NK-92 (cell line): Measurements from ENCODE around the gene ATF6B.
"Not testable (repeated sequence)": the region's sequence is repeated elsewhere in the genome, so short reads cannot be mapped to it uniquely, and the experiment has no call there.

Source experiments
- DNase-seq: peaks from one replicate; lab custom pipeline; 2025; ENCODE audit not compliant: unreplicated experiment; lab: John Stamatoyannopoulos, UW

Gene ATF6B

DNA sequence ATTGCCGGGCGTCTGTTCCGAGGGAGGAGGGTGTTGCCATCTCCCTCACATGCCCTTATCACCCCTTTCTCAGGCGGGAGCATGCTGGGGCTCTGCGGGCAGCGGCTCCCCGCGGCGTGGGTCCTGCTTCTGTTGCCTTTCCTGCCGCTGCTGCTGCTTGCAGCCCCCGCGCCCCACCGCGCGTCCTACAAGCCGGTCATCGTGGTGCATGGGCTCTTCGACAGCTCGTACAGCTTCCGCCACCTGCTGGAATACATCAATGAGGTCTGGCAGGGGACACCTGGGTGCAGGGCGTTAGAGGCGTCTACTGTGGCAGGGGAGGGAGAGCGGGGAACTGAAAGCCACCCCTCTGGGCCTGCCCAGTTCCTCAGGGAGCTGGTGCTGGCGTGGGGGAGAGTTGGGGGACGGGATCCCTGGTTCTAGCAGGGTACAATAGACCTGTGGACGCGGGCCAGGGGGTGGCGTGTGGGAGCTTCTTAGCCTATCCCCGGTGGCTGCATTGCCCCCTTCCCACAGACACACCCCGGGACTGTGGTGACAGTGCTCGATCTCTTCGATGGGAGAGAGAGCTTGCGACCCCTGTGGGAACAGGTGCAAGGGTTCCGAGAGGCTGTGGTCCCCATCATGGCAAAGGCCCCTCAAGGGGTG, 26.6 kb upstream of the ATF6B start:
- no peak for DNase-seq

DNA sequence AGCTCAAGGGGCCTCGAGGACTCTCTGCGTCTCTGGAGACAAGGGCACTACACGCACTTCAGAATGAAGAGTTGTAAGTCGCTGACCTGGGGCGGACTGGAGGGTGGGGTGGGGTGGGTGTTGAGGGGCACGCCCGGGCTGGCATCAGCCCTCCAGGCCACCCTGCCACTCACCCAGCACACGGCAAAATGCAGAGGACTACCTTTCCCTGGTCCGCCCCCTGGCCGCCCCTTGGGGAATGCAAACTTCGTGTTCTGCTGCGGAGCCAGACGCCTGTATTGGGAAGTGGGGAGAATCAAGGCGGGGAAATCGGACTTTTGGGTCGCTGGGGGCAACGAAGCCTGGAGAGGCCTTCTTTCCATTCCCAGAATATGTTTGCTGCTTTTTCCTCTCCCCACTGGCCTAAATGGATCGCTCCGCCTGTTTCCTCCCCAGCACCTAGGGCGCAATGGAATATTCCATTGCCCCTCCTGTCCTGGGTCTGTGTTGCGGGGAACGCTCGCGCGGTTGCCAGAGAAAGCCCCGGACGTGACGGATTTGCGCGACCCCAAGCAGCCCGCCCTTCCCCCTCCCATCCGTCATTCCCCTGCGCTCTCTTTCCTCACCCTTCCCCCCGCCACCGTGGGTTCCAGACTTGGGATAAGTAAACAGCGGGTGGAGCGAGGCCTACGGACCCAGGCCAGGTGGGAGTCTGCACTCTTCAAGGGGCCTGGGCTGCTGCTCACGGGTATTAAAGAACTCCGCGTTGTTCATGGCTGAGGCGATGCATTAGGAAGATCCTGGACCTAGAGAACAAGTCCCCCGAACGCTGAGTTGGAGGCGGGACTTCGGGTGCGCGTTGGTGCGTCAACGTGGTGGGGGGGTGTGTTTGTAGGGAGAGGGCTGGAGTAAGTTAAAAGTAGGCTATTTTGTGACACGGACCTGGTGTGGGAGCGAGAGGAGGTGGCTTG, 25.8 kb upstream of the ATF6B start, which contains the start of gene PPT2:
TSS of gene PPT2 (plus strand) at position 578 of the 950 bp plus-strand sequence. CDS start 454 bp downstream, outside the sequence.
- DNase-seq: no peak

DNA sequence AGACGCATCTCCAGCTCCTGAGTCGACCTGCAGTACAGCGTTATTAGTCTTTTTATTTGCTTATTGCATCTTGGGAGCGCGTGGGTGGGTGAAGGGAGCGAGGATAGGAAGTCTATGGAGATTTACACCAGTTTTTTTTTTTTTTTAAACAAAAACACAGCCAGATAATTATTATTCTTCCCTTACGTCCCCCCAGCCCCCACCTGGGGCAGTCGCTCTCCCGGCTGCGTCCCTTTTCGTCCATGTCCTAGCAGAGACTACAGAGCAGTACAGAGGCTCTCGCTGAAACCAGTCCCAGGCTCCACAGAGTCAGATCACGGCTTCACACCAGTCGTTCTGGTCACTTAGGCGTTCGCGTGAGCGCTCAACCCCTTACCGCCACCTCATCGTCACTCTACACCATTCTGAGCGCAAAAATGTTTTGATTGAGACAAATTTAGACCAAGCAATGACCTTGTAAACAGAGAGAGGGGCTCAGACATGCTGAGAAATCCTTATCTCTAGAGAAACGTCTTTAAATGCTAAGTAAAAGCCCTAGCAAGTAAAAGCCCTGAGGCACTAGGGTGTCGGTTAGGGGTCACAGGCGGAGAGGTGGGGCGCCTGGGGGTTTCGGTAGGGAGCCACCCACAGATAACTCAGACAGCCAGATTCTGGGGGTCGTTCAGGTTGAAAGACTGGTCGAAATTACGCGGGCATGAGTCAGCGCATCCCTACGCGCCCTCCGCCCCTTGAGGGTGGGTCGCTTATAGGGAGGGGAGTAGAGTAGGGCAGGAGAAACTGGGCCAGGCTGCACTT, 24.9 kb upstream of the ATF6B start:
- no peak for DNase-seq

DNA sequence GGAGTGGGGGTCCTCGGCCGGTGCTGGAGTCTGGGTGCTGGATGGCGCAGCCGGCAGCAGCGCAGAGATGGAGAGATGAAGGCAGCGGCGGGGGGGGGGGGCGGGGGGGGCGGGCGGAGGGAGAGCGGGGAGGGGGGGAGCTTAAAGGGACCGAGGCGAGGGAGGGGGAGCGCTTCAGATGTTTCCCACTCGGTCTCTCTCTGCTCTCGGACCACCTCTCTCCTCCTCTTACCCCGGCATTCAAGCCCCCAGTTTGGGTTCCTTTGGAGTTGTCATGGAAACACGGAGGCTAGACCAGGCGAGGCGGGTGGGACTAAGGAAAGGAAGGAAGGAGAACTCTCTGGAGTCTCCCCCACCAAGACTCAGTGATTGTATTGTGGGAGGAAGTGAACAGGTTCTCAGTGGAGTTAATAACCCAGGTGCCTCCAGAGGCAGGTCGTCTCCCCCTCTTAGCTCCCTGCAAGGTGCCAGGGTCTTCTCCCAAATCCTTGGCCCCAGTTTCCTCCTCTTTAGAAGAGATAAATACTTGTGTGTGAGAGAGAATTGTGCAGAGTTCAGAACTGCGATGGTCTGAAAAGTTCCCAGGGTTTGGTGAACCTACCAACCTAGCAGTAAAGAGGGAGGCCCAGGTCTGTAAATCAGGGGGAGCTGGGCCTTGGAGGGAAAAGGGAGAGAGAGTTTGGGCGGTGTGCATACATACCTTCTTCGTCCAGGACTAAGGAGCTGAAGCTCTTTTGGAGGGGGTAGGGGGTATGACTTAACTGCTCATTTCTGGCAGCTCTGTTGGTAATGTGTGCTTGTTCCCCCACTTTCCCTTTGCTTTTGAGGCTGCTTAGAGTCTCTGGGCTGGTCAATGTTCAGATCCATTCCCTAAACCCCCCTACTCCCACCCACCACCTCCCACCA, 24.1 kb upstream of the ATF6B start, which contains the start of gene PRRT1:
TSS of gene PRRT1 (minus strand) at position 77 of the 906 bp plus-strand sequence. CDS start 112 bp downstream, outside the sequence.
- no peak for DNase-seq

DNA sequence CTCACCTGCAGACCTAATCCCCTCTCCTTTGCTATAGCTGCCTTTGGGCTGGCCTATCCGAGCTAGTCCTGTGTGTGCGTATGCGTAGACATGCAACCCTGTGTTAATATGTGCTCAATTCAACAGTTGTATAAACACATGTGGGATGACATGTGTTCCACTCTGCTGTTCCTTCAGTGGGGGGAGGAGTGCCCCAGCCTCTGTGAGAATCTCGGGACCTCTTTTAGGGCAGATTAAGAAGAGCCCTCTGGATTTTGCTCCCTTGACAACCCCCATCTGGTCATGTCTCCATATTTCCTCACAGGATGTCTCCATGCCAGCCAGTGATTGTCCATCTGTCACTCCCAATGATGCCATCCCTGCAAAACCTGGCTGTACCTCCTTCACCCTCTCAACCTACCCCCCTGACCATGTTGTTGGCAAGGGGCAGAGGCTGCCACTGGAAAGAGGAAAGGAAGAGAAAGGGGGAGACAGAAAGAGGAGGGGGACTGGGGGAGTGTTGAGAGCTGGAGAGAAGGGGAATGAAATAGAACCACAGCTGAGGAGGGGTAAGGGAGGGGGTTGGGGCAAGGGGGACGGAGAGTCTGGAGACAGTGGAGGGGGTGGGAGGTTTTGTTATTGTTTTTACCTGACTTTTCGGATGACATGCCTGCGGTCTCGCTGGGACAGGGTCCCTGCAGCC, 23.3 kb upstream of the ATF6B start:
- DNase-seq: no peak

DNA sequence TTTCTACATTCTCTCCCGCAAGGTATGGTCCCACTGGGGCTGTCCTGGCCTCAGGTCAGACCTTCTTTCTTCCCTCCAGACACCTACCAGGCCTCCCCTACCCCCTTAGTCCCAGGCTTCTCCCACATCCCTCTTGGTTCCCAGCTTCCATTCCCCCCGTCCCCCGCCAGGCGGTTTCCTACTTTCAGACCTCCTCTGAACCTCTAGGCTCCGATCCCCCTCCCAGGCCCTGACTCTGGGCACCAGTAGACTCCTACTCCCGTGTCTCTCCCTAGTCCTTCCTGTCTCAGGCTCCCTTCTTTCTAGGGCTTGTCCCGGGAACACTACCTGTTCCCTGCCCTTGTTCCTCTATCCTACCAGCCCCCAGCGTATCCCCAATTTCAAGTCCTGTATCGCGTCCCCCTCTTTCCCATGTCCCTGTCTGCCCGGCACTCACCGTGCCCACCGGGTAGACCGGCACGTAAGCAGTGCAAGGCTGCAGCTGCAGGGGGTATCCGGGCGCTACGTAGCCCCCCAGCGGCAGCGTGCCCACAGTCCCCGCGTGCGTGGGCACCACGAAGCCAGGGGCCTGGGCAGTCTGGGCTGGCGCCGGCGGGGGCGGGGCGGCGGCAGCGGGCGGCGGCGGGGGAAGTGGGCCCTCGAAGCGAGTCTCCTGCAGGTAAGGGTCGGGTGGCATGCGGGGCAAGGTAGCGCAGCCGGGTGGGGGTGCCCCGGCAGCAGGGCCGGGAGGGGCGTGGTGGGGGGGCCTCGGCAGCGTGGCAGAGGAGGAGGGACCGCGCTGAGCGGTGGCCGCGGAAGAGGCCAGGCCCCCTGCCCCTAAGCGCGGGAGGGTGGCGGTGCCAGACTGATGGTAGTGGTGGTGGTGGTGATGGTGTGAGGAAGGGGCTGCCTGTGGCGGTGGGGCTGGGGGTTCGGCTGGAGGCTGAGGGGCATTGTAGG, 22.2 kb upstream of the ATF6B start:
- no peak for DNase-seq

DNA sequence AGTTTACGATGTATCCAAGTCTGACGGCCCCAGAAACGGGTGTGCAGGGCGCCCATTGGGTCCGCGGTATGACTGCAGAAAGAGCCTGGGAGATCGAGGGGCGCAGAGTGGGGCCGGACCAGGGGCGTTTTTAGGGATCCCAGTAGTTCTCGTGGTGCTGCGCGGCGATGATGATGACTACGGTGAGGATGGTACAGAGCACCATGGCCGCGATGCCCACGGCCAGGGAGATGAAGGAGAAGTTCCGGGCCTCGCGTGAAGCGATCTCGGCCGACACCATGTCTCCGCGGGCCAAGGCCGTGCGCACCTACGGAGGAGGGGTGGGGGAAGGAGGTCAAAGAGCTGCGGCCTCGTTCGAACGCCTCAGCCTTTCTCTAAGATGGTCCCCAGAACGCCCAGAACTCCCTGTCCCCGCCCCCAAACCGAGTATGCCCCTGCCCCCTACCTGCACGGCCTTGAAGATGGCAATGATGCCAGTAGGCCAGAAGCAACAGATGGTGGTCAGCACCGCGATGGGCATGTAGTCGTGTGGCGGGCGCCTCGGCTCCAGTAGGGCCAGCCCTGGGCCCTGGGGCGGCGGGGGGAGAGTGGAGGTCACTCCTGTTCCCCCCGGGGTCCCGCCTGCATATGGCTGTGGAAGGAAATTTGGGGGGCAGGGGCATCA, 21.2 kb upstream of the ATF6B start:
- DNase-seq: no peak

DNA sequence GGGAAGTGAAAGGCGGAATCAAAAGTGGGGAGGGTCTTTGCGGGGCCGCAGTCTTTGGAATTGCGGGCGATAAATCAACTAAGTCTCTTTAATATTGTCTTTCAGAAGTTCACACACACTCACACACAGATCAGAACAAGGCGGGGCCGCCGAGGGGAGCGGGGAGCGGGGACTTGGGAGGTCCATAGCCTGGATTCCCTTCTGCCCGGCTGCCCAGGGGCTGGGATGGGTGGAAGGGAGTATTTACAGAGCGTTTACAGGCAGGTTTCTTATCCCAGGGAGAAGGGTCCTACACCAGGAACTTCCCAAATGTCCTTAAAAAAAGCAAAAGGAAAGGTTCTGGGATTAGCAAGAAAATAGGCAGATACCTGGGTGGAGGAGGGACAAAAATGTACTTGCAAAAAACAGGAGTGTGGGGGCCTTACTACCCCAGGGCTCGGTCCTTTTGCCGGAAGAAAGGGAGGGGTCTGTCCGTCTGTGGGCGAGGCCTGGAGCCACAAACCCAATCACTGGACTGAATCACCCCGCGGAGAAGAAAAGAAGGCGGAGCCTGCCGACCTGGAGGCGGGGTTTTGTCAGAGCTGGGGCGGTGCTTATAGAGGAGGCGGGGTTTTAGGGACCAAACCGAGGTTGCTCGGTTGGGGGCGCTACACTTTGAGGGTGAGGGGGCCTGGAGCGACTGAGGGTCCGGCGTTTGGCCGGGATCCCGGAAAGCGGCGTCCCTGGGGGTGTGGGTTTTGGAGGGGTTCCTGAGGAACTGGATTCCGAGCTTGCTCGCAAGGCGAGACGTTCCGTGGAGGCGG, 20.4 kb upstream of the ATF6B start:
- no peak for DNase-seq

DNA sequence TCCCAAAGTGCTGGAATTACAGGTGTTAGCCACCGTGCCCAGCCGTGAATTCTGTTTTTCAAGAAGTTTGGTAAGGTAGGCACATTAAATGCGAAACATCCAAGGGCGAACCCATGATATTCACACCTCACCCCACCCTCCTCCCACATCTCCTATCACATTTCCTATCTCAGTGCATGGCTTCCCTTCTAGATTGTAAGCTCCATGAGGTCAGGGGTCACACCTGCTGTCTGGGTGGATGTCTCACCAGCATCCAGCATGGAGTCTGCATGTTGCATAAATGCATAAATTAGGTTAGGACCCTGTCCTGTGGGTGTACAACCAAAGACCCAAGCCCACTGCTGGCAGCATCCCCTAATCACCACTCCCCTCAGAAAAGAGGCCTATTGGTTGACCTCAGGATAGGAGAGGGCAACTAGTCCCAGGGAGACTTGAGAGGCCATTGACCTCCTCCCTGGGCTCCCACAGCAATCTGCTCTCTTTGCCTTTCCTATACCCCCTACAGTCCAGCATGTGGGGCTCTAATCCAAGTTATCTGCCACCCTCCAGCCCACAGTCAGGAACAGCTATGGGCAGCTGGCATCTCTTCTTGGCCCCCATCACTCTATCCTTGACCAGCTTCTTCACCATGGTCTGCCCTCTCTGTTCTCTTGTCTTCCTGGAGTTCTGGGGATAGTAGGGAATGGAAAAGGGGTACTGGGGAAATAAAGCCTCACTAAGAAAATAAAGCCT, 19.5 kb upstream of the ATF6B start:
- no peak for DNase-seq

DNA sequence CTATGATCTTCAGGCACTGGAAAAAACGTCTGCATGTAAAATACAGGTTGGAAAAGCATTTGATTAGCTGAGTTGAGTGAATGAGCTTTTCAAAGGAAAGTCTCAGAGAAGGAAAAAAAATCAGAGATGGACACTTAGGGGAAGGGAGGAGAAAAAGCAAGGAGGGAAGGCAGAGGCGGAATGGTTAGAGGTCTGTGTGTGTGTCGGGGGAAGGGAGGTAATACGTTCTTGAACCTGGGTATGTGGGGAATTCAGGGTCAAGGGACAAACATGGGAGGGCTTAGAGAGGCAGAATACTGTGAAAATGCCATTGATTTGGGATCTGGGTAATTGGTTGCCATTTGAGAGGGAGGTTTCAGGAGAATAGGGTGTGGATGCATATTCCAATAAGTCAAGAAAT, 18.6 kb upstream of the ATF6B start:
- no peak for DNase-seq

DNA sequence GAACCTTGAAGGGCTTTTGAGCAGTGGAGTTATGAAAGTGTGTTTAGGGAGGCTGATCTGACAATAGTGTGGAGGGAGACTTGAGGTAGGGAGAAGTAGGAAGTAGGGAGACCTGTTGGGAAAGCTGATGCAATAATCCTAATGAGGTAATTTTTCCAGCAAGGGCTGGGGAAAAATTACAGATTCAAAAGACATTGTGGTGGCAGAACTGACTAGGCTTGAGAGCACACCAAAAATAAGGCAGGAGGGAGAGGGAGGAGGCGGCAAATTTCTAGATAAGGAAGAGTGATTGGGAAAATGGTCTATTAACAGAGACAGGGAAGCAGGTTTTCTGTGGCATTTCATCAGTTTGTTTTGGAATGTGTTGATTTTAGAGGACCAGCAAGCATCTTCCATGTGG, 18.2 kb upstream of the ATF6B start:
- no peak for DNase-seq

DNA sequence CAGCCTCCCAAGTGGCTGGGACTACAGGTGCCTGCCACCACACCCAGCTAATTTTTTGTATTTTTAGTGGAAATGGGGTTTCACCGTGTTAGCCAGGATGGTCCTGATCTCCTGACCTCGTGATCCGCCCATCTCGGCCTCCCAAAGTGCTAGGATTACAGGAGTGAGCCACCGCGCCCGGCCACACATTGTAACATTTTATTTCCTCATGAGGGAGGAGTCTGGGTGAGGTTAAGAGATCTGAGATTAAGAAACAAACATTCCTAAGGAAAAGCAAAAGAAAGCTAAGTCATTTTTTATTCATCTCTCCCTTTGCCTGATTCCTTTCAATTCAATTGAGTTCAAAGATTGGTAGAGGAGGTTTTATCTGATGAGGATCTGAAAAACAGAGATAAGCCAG, 16.2 kb upstream of the ATF6B start:
- DNase-seq: not testable (repeated sequence)

DNA sequence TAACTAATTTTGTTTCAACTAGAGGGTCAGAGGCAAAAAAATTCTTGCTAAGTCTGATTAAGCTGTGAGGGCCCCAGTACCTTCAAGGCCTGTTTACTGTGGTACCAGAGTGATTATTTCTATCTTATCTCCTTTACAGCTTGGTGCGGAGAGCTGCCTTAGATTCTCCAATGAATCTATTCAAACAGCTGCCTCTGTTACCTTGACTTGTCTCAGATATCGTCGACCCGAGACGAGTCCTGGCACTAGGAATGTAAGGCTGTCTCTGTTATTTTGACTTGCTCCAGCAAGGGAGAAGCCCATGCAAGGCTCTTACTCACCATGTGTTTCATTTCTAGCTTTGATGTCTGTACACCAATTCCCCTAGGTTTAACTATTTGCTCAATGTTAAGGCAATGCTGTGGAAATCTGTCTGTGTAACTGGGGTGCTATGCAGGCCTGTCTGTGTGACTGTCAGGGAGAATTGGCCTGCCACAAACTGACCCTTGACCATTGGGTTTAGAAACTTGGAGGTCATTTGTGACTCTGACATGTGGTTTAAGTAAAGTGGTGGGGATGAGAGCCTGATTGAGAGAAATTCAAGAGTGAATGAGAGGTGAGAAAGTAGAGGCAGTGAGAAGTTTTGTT, 12.5 kb upstream of the ATF6B start:
- no peak for DNase-seq

DNA sequence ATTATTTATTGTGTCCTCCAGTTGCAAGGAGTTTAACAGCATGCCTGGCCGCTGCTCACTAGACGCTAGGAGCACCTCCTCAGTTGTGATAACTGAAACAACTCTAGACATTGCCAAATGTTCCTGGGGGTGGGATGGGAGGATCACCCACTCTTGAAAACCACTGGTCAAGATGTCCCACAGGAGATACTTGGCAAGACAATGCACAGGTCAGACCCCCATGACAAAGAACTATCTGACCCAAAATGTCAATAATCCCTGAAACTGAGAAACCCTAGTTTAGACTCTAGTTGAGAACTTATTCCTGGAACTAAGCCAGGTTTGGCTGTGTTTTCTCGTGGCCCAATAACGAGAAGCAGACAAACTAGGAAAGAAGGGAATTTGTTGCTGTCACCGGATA, 11.5 kb upstream of the ATF6B start:
- DNase-seq: no peak

DNA sequence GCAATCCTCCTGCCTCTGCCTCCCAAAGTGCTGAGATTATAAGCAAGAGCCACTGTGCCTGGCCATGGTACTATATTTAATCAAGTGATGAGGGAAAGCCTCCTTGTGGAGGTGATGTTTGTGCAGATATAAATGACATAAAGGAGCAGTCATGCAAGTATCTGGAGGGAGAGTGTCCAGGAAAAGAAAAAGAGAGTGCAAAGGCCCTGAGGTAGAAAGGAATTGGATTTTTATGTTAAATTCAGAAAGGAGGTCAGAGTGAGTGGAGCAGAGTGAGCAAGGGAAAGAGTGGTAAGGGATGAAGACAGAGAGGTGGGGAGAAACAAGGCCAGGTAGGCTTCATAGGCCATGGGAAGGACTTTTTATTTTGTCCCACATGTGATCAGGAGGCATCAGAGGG, 9.4 kb upstream of the ATF6B start:
- no peak for DNase-seq

DNA sequence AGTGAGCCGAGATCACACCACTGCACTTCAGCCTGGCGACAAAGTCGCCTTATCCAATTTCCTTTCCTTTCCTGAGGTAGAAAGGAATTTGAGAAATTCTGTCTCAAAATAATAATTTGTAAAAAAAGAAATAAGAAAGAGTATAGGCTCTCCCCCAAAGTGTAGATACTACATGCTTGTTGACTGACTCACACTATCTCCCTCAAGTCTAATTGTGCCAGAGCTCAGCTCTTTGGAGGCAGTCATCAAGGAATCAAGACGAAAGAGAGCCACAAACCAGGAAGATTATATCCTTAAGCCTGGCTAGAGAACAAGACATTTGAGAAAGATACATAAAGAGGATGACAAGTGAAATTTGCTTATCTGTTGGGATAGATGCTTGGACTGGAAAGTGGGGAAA, 5.7 kb upstream of the ATF6B start:
- DNase-seq: no peak
